ENCODE measurements around the gene TPRX2. TPM values are rescaled to one million over a fixed set of nuclear protein-coding genes. Genes with fewer than 3 reads are reported as not detected.
A peak's percentile ranks its signal among the peaks of the same experiment; 100 is the strongest.

The TPRX2 gene
- total and polyA plus RNA-seq, 2 of the 13 experiments (the other 11 are each of a cell fraction or from before 2014, with no cell fraction given) = not detected

DNA sequence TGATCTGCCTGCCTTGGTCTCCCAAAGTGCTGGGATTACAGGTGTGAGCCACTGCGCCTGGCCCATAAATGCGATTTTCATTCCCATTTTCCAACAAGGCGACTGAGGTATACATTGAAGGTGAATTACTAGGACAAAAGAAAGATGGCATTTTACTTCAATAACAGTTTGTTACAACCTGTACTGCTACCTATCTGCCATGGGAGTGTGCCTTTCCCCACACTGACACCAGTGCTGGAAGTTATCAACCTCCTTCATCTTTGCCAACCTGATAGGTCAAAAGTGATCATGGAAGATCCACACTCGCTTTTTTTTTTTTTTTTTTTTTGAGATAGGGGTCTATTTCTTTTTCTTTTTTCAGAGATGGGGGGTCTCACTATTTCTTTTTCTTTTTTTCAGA lies 26.3 kb upstream of the TPRX2 start:
- 68% methylated on average over 4 of the region's 4 CpGs for WGBS (ENCODE audit: low lambda C conversion rate)
- H3K9me3 ChIP-seq (ENCODE audit: low read length) = no peaks in the 10 kb centered on the region
- no peaks in the 10 kb centered on the region for H3K27me3 ChIP-seq (ENCODE audit: control insufficient read depth in 1 of 2, insufficient read depth in 2 of 2, low read length in 2 of 2)
- H4K20me1 ChIP-seq (ENCODE audit: insufficient read depth, low read length) = no peaks in the 10 kb centered on the region
- no peak overlapping the region for H2AFZ ChIP-seq (ENCODE audit: low read length)
- peak; percentile 23 for FAIRE-seq
- no peak overlapping the region for H3K27ac ChIP-seq (ENCODE audit: extremely low read length, insufficient read depth, low read length)
- BruUV-seq (replicated peaks) = no TSS peak
- H3K4me1 ChIP-seq (ENCODE audit: insufficient read depth, low read length) = no peaks in the 10 kb centered on the region
- no peak overlapping the region for H3K4me2 ChIP-seq (ENCODE audit: low read depth, low read length)
- in situ Hi-C loops (cut with HindIII; ENCODE audit: extremely low pct_ligation_motif_present, low pct_unique_long_range_greater_than_20kb) = no loop called here
- no peaks in the 10 kb centered on the region for H3K36me3 ChIP-seq (replicated peaks in 1 of 2; ENCODE audit: control insufficient read depth in 1 of 2, insufficient read depth in 2 of 2, low read length in 2 of 2)
- POLR2A ChIA-PET = no interaction called here
- intact Hi-C loops (cut with micrococcal nuclease; ENCODE audit: unreplicated experiment) = no loop called here
- no peaks in the 10 kb centered on the region for H3K79me2 ChIP-seq (ENCODE audit: insufficient read depth, low read length)
- DNase-seq (ENCODE audit: low spot score) = no peak
- H3K9ac ChIP-seq (ENCODE audit: insufficient read depth, low read depth, low read length) = no peak overlapping the region
- ATAC-seq = no peak
- CTCF ChIA-PET (ENCODE audit: low intra/inter-chr PET ratio, low total read pairs) = no interaction called here
- H3K4me3 ChIP-seq (replicated peaks in 1 of 3; ENCODE audit: insufficient read depth in 1 of 3, low read depth in 2 of 3, low read length in 3 of 3) = no peak overlapping the region
- TF ChIP-seq ZNF839 (CRISPR knock-in tag; IDR thresholded peaks at IDR 0.05; ENCODE audit: borderline replicate concordance) = no peak
- TF ChIP-seq KDM6A (CRISPR knock-in tag; IDR thresholded peaks at IDR 0.05; ENCODE audit: low read depth) = no peak
- no peak for TF ChIP-seq ZNF674 (CRISPR knock-in tag; IDR thresholded peaks at IDR 0.05; ENCODE audit: low read depth)
- TF ChIP-seq NCOR1 (IDR thresholded peaks at IDR 0.05; ENCODE audit: borderline replicate concordance, low read length) = no peak
- TF ChIP-seq PHF8 (CRISPR knock-in tag; IDR thresholded peaks at IDR 0.05) = no peak
- no peak for TF ChIP-seq ZNF280B (CRISPR knock-in tag; IDR thresholded peaks at IDR 0.05; ENCODE audit: borderline replicate concordance)
- TF ChIP-seq ZNF577 (CRISPR knock-in tag; IDR thresholded peaks at IDR 0.05; ENCODE audit: borderline replicate concordance, low read depth) = no peak
- no peak for TF ChIP-seq ZNF510 (CRISPR knock-in tag; IDR thresholded peaks at IDR 0.05; ENCODE audit: low read depth)
- TF ChIP-seq, protein P1, sequence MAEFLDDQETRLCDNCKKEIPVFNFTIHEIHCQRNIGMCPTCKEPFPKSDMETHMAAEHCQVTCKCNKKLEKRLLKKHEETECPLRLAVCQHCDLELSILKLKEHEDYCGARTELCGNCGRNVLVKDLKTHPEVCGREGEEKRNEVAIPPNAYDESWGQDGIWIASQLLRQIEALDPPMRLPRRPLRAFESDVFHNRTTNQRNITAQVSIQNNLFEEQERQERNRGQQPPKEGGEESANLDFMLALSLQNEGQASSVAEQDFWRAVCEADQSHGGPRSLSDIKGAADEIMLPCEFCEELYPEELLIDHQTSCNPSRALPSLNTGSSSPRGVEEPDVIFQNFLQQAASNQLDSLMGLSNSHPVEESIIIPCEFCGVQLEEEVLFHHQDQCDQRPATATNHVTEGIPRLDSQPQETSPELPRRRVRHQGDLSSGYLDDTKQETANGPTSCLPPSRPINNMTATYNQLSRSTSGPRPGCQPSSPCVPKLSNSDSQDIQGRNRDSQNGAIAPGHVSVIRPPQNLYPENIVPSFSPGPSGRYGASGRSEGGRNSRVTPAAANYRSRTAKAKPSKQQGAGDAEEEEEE (CRISPR knock-in tag; IDR thresholded peaks at IDR 0.05; ENCODE audit: borderline replicate concordance) = no peak
- TF ChIP-seq MAZ (IDR thresholded peaks at IDR 0.05; ENCODE audit: borderline replicate concordance, low read depth, low read length) = no peak
- no peak for TF ChIP-seq MAZ (CRISPR knock-in tag; IDR thresholded peaks at IDR 0.05; ENCODE audit: low read depth)
- TF ChIP-seq ZFP36L1 (CRISPR knock-in tag; IDR thresholded peaks at IDR 0.05) = no peak
- TF ChIP-seq TBX3 (IDR thresholded peaks at IDR 0.05; ENCODE audit: borderline replicate concordance) = no peak
- TF ChIP-seq, protein P2, sequence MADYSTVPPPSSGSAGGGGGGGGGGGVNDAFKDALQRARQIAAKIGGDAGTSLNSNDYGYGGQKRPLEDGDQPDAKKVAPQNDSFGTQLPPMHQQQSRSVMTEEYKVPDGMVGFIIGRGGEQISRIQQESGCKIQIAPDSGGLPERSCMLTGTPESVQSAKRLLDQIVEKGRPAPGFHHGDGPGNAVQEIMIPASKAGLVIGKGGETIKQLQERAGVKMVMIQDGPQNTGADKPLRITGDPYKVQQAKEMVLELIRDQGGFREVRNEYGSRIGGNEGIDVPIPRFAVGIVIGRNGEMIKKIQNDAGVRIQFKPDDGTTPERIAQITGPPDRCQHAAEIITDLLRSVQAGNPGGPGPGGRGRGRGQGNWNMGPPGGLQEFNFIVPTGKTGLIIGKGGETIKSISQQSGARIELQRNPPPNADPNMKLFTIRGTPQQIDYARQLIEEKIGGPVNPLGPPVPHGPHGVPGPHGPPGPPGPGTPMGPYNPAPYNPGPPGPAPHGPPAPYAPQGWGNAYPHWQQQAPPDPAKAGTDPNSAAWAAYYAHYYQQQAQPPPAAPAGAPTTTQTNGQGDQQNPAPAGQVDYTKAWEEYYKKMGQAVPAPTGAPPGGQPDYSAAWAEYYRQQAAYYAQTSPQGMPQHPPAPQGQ (CRISPR knock-in tag; IDR thresholded peaks at IDR 0.05; ENCODE audit: borderline replicate concordance) = no peak
- no peak for TF ChIP-seq POLR2G (IDR thresholded peaks at IDR 0.05; ENCODE audit: low read depth, low read length)
- TF ChIP-seq ZIK1 (CRISPR knock-in tag; IDR thresholded peaks at IDR 0.05; ENCODE audit: borderline replicate concordance, low read depth) = no peak
